ENCODE measurements around the gene D2HGDH.

DNA sequence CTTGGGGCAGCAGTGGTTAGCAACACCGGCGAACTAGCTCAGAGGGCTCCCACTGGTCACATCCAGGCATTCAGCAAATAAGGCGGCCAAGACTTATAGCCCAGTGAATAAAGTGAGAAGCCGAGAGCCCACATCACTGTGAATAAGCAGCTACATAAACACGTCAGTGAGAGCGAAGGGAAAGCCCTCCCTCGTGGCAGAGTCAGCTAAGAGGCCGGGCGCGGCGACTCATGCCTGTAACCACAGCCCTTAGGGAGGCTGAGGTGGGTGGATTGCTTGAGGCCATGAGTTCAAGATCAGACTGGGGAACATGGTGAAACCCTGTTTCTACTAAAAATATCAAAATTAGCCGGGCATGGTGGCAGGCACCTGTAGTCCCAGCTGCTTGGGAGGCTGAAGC, 5.2 kb downstream of the D2HGDH start:
- TF ChIP-seq, protein P1, sequence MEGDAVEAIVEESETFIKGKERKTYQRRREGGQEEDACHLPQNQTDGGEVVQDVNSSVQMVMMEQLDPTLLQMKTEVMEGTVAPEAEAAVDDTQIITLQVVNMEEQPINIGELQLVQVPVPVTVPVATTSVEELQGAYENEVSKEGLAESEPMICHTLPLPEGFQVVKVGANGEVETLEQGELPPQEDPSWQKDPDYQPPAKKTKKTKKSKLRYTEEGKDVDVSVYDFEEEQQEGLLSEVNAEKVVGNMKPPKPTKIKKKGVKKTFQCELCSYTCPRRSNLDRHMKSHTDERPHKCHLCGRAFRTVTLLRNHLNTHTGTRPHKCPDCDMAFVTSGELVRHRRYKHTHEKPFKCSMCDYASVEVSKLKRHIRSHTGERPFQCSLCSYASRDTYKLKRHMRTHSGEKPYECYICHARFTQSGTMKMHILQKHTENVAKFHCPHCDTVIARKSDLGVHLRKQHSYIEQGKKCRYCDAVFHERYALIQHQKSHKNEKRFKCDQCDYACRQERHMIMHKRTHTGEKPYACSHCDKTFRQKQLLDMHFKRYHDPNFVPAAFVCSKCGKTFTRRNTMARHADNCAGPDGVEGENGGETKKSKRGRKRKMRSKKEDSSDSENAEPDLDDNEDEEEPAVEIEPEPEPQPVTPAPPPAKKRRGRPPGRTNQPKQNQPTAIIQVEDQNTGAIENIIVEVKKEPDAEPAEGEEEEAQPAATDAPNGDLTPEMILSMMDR (IDR thresholded peaks at IDR 0.05): no peak
- no peak for TF ChIP-seq EP300 (IDR thresholded peaks at IDR 0.05)
